SK-N-SH (cell line): Measurements from ENCODE around the gene CIB4. TPM values are rescaled to one million over a fixed set of nuclear protein-coding genes. Genes with fewer than 3 reads are reported as not detected.

ENCODE experiments used
- CTCF ChIA-PET: fragments of 300-600, 350-600 bp; formaldehyde crosslinking; extraction: SDS; loops from one replicate; lab custom pipeline; 2021; lab: Yijun Ruan, JAX
- POLR2A ChIA-PET: fragments of 350-600 bp; sonication (Branson Sonifier 250); formaldehyde crosslinking; extraction: SDS; loops from one replicate; lab custom pipeline; 2020; ENCODE audit warnings: antibody characterized with exemption, inconsistent platforms; lab: Yijun Ruan, JAX
- DNase-seq: peaks from one replicate; pipeline ENCODE4 v3.0.0; 2012
- H2AFZ ChIP-seq: fragments of 200-600 bp; sonication (generic); 2 replicates; pipeline ENCODE4 v1.8.1; 2016; ENCODE audit warnings: antibody characterized with exemption, mild to moderate bottlenecking, low read depth
- H3F3A ChIP-seq: fragments of 200-600 bp; sonication (generic); replicated peaks from 2 replicates; pipeline ENCODE3; 2016; ENCODE audit warnings: antibody characterized with exemption, mild to moderate bottlenecking; ENCODE audit not compliant: insufficient read depth
- H3K27ac ChIP-seq, 2 experiments: fragments of 200-500 bp in 1 of 2; fragments of 200-600 bp in 1 of 2; sonication (Bioruptor generic) in 1 of 2; sonication (generic), shearing (Covaris generic) in 1 of 2; 2 replicates each; pipeline versions ENCODE4 v1.5.1 to v1.6.1; 2014 to 2016; ENCODE audit warnings: low read depth in 2 of 2, inconsistent platforms in 1 of 2, low read length in 1 of 2, mild to moderate bottlenecking in 1 of 2, mixed read lengths in 1 of 2
- H3K27me3 ChIP-seq: fragments of 200-600 bp; sonication (generic), shearing (Covaris generic); 2 replicates; pipeline ENCODE4 v1.6.1; 2016; ENCODE audit warnings: mixed run types; ENCODE audit not compliant: insufficient read depth
- H3K36me3 ChIP-seq, 2 experiments: fragments of 200-500 bp in 1 of 2; fragments of 200-600 bp in 1 of 2; sonication (Bioruptor generic) in 1 of 2; sonication (generic) in 1 of 2; replicated peaks in 1 of 2; 2 replicates each; pipeline versions ENCODE3 to v1.5.1; 2014 to 2016; ENCODE audit warnings: low read length in 1 of 2, mild to moderate bottlenecking in 1 of 2; ENCODE audit not compliant: insufficient read depth in 2 of 2, control insufficient read depth in 1 of 2
- H3K4me1 ChIP-seq, 2 experiments: fragments of 200-500 bp in 1 of 2; fragments of 200-600 bp in 1 of 2; sonication (Bioruptor generic) in 1 of 2; sonication (generic), shearing (Covaris generic) in 1 of 2; 2 replicates each; pipeline versions ENCODE4 v1.5.1 to v1.6.1; 2014 to 2016; ENCODE audit warnings: low read depth in 1 of 2, low read length in 1 of 2, mixed run types in 1 of 2; ENCODE audit not compliant: insufficient read depth in 2 of 2, control insufficient read depth in 1 of 2
- H3K4me2 ChIP-seq: fragments of 200-600 bp; sonication (generic), shearing (Covaris generic); 2 replicates; pipeline ENCODE4 v1.6.1; 2017; ENCODE audit warnings: mixed run types
- H3K4me3 ChIP-seq, 2 experiments: fragments of 200-500 bp in 1 of 2; fragments of 200-600 bp in 1 of 2; sonication (Bioruptor generic) in 1 of 2; sonication (generic), shearing (Covaris generic) in 1 of 2; 2 replicates each; pipeline versions ENCODE4 v1.5.1 to v1.8.1; 2014 to 2016; ENCODE audit warnings: low read depth in 2 of 2, inconsistent platforms in 1 of 2, low read length in 1 of 2, mild to moderate bottlenecking in 1 of 2, mixed read lengths in 1 of 2, moderate library complexity in 1 of 2
- H3K79me2 ChIP-seq: fragments of 200-600 bp; sonication (generic); 2 replicates; pipeline ENCODE4 v1.8.1; 2017; ENCODE audit warnings: mild to moderate bottlenecking; ENCODE audit not compliant: insufficient read depth
- H3K9ac ChIP-seq: fragments of 200-600 bp; sonication (generic); 2 replicates; pipeline ENCODE4 v1.6.1; 2017; ENCODE audit warnings: mixed run types
- H3K9me2 ChIP-seq: fragments of 200-600 bp; sonication (generic); 2 replicates; pipeline ENCODE4 v1.6.1; 2017; ENCODE audit warnings: mixed run types
- H3K9me3 ChIP-seq: fragments of 200-600 bp; sonication (generic); 2 replicates; pipeline ENCODE4 v1.6.1; 2017; ENCODE audit warnings: mixed run types, mild to moderate bottlenecking, moderate library complexity
- H4K20me1 ChIP-seq: fragments of 200-600 bp; sonication (generic); 2 replicates; pipeline ENCODE4 v1.6.1; 2017; ENCODE audit warnings: mild to moderate bottlenecking, mixed run types; ENCODE audit not compliant: insufficient read depth
- CHD2 ChIP-seq: fragments of 150-350 bp; IDR thresholded peaks from 2 replicates; pipeline ENCODE4 v1.6.1; 2018; ENCODE audit warnings: low read length; ENCODE audit not compliant: partially characterized antibody
- ELF1 ChIP-seq: IDR thresholded peaks from 2 replicates; pipeline ENCODE4 v1.4.0; 2012
- EP300 ChIP-seq, 2 experiments: IDR thresholded peaks; 2 replicates each; pipeline versions ENCODE4 v1.4.0 to v1.6.1; 2012; ENCODE audit warnings: borderline replicate concordance in 1 of 2, low read depth in 1 of 2, low read length in 1 of 2
- FOXJ3 ChIP-seq: sonication (generic); formaldehyde crosslinking; IDR thresholded peaks from 2 replicates; pipeline ENCODE4 v1.5.1; 2020; ENCODE audit warnings: mild to moderate bottlenecking, missing genetic modification reagents
- GATA2 ChIP-seq: sonication (generic); formaldehyde crosslinking; IDR thresholded peaks from 2 replicates; pipeline ENCODE4 v1.5.0; 2020; ENCODE audit warnings: mild to moderate bottlenecking, missing genetic modification reagents
- JUND ChIP-seq: IDR thresholded peaks from 2 replicates; pipeline ENCODE4 v1.4.0; 2012
- MEF2A ChIP-seq: IDR thresholded peaks from 2 replicates; pipeline ENCODE4 v1.4.0; 2012; ENCODE audit warnings: low read depth, borderline replicate concordance
- MXI1 ChIP-seq: IDR thresholded peaks from 2 replicates; pipeline ENCODE4 v1.6.1; 2012; ENCODE audit warnings: mild to moderate bottlenecking, low read depth, low read length, improper control_type of control experiment
- NFIC ChIP-seq: IDR thresholded peaks from 2 replicates; pipeline ENCODE4 v1.4.0; 2012; ENCODE audit warnings: borderline replicate concordance
- POLR2AphosphoS5 ChIP-seq: IDR thresholded peaks from 2 replicates; pipeline ENCODE4 v1.6.1; 2012; ENCODE audit warnings: low read depth, low read length
- RCOR1 ChIP-seq: fragments of 150-350 bp; IDR thresholded peaks from 2 replicates; pipeline ENCODE4 v1.6.1; 2017; ENCODE audit warnings: antibody characterized with exemption, low read length
- REST ChIP-seq: IDR thresholded peaks from 2 replicates; pipeline ENCODE4 v1.6.1; 2012; ENCODE audit warnings: mild to moderate bottlenecking, low read depth, low read length, moderate library complexity
- RFX5 ChIP-seq: IDR thresholded peaks from 2 replicates; pipeline ENCODE4 v1.6.1; 2012; ENCODE audit warnings: mild to moderate bottlenecking, improper control_type of control experiment, low read length
- SMC3 ChIP-seq: IDR thresholded peaks from 2 replicates; pipeline ENCODE4 v1.6.1; 2012; ENCODE audit warnings: low read depth, low read length, improper control_type of control experiment
- TAF1 ChIP-seq: IDR thresholded peaks from 2 replicates; pipeline ENCODE4 v1.6.1; 2012; ENCODE audit warnings: low read depth, mild to moderate bottlenecking, low read length, moderate library complexity, borderline replicate concordance
- TCF12 ChIP-seq: IDR thresholded peaks from 2 replicates; pipeline ENCODE4 v1.4.0; 2012
- TEAD4 ChIP-seq: IDR thresholded peaks from 2 replicates; pipeline ENCODE4 v1.4.0; 2012; ENCODE audit warnings: mild to moderate bottlenecking, borderline replicate concordance; ENCODE audit not compliant: insufficient read depth
- YY1 ChIP-seq: IDR thresholded peaks from 2 replicates; pipeline ENCODE4 v1.4.0; 2012; ENCODE audit warnings: low read depth, mild to moderate bottlenecking
- WGBS: methylation state at CpG from one replicate; pipeline ENCODE4 v1.1.6; 2017; ENCODE audit warnings: low lambda C conversion rate; 5-methylcytosine and 5-hydroxymethylcytosine counted together
- polyA plus RNA-seq, 3 experiments: library from polyadenylated mRNA; depleted of rRNA; stranded (reverse); fragments of >200 nt; gene quantifications; 2 replicates each; pipeline ENCODE4 v1.2.3, GENCODE V29; 2012
- TF ChIP-seq, protein P1 (sequence below): IDR thresholded peaks from 2 replicates; pipeline ENCODE4 v1.4.0; 2012; ENCODE audit warnings: low read depth, borderline replicate concordance
- TF ChIP-seq, protein P2 (sequence below): IDR thresholded peaks from 2 replicates; pipeline ENCODE4 v1.4.0; 2012; ENCODE audit warnings: low read depth

CIB4 gene
- polyA plus RNA-seq, 1 of the 3 experiments (the other 2 are of a cell fraction): not detected

DNA sequence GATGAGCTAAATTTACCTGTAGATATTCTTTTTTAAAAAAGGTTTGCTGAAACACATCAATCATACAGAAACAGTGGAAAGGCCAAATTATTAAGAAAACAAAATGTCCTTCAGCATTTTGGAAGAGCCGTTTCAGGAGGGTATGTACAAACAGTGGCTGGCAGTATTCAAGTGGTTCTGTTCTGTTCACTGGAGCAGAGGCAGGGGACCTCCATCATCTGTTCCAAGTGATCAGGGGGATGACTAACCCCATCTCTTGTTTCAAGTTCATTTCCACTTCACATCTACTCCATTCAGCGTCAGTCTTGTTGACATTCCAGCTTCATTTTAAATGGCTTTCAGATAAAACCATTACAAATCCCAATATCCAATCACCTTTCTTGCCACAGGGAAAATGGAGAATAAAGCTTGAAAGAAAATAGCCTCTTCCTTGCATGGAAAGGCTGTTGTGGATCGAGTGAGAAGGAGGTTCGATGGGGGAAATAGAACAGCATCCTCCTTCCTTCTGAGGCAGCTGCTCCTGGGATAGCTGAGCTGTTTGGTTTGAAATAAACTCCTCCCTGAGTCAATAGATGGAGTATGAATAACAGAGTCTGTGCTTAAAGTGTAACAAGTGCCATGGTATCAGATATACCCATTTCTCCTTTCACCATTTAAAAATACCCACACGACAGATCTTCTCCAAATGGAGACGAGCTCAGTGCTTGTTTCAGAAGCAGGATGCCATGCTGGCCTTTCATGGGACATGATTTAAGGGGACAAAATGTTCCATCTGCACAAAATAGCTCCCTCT lies 99.6 kb downstream of the CIB4 start:
- Histone ChIP-seq H3K36me3 (no peaks in the 10 kb centered on the region), H3K79me2 (no peaks in the 10 kb centered on the region), H3K9ac (no peak overlapping the region), H3K4me2 (no peak overlapping the region), H4K20me1 (no peaks in the 10 kb centered on the region), H3K4me1 (no peaks in the 10 kb centered on the region), H2AFZ (no peak overlapping the region), H3K9me2 (no peaks in the 10 kb centered on the region), H3K27me3 (peaks cover 5% of the 10 kb centered on the region; the same call in 1 of the 2 replicates), H3K4me3 (no peak overlapping the region), H3K27ac (no peak overlapping the region), H3K9me3 (no peaks in the 10 kb centered on the region), H3F3A (no peaks in the 10 kb centered on the region)
- no peak for TF ChIP-seq FOXJ3
- TF ChIP-seq, protein P1, sequence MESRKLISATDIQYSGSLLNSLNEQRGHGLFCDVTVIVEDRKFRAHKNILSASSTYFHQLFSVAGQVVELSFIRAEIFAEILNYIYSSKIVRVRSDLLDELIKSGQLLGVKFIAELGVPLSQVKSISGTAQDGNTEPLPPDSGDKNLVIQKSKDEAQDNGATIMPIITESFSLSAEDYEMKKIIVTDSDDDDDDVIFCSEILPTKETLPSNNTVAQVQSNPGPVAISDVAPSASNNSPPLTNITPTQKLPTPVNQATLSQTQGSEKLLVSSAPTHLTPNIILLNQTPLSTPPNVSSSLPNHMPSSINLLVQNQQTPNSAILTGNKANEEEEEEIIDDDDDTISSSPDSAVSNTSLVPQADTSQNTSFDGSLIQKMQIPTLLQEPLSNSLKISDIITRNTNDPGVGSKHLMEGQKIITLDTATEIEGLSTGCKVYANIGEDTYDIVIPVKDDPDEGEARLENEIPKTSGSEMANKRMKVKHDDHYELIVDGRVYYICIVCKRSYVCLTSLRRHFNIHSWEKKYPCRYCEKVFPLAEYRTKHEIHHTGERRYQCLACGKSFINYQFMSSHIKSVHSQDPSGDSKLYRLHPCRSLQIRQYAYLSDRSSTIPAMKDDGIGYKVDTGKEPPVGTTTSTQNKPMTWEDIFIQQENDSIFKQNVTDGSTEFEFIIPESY: no peak
- no peak for TF ChIP-seq YY1
- TF ChIP-seq GATA2 (CRISPR knock-in tag): no peak
- no peak for TF ChIP-seq TEAD4
- TF ChIP-seq RFX5: no peak
- TF ChIP-seq TAF1: no peak
- no peak for TF ChIP-seq ELF1
- no peak for TF ChIP-seq CHD2
- no peak for TF ChIP-seq EP300 (IDR thresholded peaks at IDR 0.05; ENCODE audit: borderline replicate concordance in 1 of 2, low read depth in 1 of 2, low read length in 1 of 2)
- no peak for TF ChIP-seq POLR2AphosphoS5
- TF ChIP-seq JUND: no peak
- TF ChIP-seq REST: no peak
- TF ChIP-seq, protein P2, sequence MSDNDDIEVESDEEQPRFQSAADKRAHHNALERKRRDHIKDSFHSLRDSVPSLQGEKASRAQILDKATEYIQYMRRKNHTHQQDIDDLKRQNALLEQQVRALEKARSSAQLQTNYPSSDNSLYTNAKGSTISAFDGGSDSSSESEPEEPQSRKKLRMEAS: no peak
- TF ChIP-seq MXI1: no peak
- no peak for TF ChIP-seq NFIC
- no peak for TF ChIP-seq SMC3
- no peak for TF ChIP-seq RCOR1
- no peak for TF ChIP-seq TCF12
- no peak for TF ChIP-seq MEF2A
- ChIA-PET POLR2A (no interaction called here), CTCF (interaction anchor here (0.9 to 6.8 kb wide), 10 partner anchors 8 to 59 kb away, joined by 3 to 39 read pairs (median 4); a partner anchor contains a TSS)
- DNase-seq: no peak
- 68% methylated on average over 6 of the region's 6 CpGs for WGBS
